Lower leg skin (tissue), 4 donors: ENCODE measurements around the gene KLHDC3. TPM values are rescaled to one million over a fixed set of nuclear protein-coding genes. Genes with fewer than 3 reads are reported as not detected.

ENCODE experiments used
- DNase-seq, 2 donors: peaks; one replicate each; pipeline ENCODE4 v3.0.0-alpha.2; 2019; ENCODE audit warnings: low spot score in 2 of 2
- H3K4me3 ChIP-seq: fragments of 200-600 bp; sonication (generic); 2 replicates; pipeline ENCODE4 v1.5.1; 2017; ENCODE audit warnings: mild to moderate bottlenecking, low read depth; ENCODE audit not compliant: poor library complexity, severe bottlenecking
- CTCF ChIP-seq, 3 donors: fragments of 450-650 bp; IDR thresholded peaks; one replicate each; pipeline ENCODE4 v1.5.1; 2016; ENCODE audit warnings: antibody characterized with exemption in 3 of 3, mild to moderate bottlenecking in 3 of 3, moderate library complexity in 2 of 3
- POLR2A ChIP-seq, 2 donors: fragments of 450-650 bp; IDR thresholded peaks; one replicate each; pipeline ENCODE4 v1.6.1; 2016 to 2017; ENCODE audit warnings: antibody characterized with exemption in 2 of 2, mild to moderate bottlenecking in 1 of 2, moderate library complexity in 1 of 2
- WGBS, 2 donors: methylation state at CpG; one replicate each; pipeline ENCODE4 v1.1.5; 2018; 5-methylcytosine and 5-hydroxymethylcytosine counted together
- intact Hi-C: fragments of 100-400 bp; cut with DNase I; formaldehyde crosslinking; loops from one replicate; pipeline ENCODE4 v1.15.0; 2023; ENCODE audit warnings: low total_unique reads
- total RNA-seq, 4 donors: library from RNA; depleted of rRNA; stranded (reverse); fragments of >200 nt; gene quantifications; one replicate each; pipeline ENCODE4 v1.1.0, GENCODE V29; 2016

Gene KLHDC3
- total RNA-seq, 4 donors from 2014 or later, result 75.1 to 84.7 (median 79.6) TPM

- intact Hi-C loops, result no loop called here
Measured at GRCh38 chr6:42974919-42975505, 39.0 kb upstream of the KLHDC3 start.

GRCh38 chr6:42978487-42978838 is 35.6 kb upstream of the KLHDC3 start:
- intact Hi-C loops, result no loop called here

More at GRCh38 chr6:42974919-42975505, 39.0 kb upstream of the KLHDC3 start:
- 58 to 61% methylated on average over 5 of the region's 5 CpGs for WGBS, 2 donors
- TF ChIP-seq POLR2A (IDR thresholded peaks at IDR 0.05), result no peak
- no peak for TF ChIP-seq CTCF (IDR thresholded peaks at IDR 0.05)
- no peak for DNase-seq
- no peak overlapping the region for H3K4me3 ChIP-seq

GRCh38 chr6:42978839-42979522 is 35.1 kb upstream of the KLHDC3 start, which contains the start of gene PEX6:
Gene PEX6 (minus strand): TSS chr6:42979181. CDS start chr6:42979150, 31 bp downstream.
- TF ChIP-seq CTCF (IDR thresholded peaks at IDR 0.05) (no peak), POLR2A (IDR thresholded peaks at IDR 0.05) (peak in 1 of 2 donors; percentile 5)
- DNase-seq, result peak; percentile 59 to 97
- intact Hi-C loops, result no loop called here
- H3K4me3 ChIP-seq, result peak within 1 kb of the TSS; percentile 81
- WGBS, 2 donors, result 1% methylated on average over 25 to 34 of the region's 59 CpGs

More at GRCh38 chr6:42978487-42978838, 35.6 kb upstream of the KLHDC3 start:
- WGBS, 2 donors, result 0% methylated on average over 3 to 13 of the region's 28 CpGs
- DNase-seq, result peak in 1 of 2 donors; percentile 85
- H3K4me3 ChIP-seq, result peak overlapping the region; percentile 81
- TF ChIP-seq CTCF (IDR thresholded peaks at IDR 0.05), result no peak
- TF ChIP-seq POLR2A (IDR thresholded peaks at IDR 0.05), result no peak

GRCh38 chr6:42979523-42980177 is 34.4 kb upstream of the KLHDC3 start:
- WGBS, 2 donors, result 36% methylated on average over 9 of the region's 9 CpGs
- peak overlapping the region; percentile 81 for H3K4me3 ChIP-seq
- DNase-seq, result no peak
- TF ChIP-seq POLR2A (IDR thresholded peaks at IDR 0.05) (no peak), CTCF (IDR thresholded peaks at IDR 0.05) (no peak)
- intact Hi-C loops, result no loop called here

- no peak for DNase-seq
- WGBS, 2 donors, result 87% methylated on average over 5 of the region's 5 CpGs
- H3K4me3 ChIP-seq, result no peak overlapping the region
- intact Hi-C loops, result no loop called here
- TF ChIP-seq POLR2A (IDR thresholded peaks at IDR 0.05), result no peak
- no peak for TF ChIP-seq CTCF (IDR thresholded peaks at IDR 0.05)
Measured at GRCh38 chr6:42981836-42982235, 32.2 kb upstream of the KLHDC3 start.
